SK-N-DZ (cell line): Measurements from ENCODE around the gene DCLRE1A.
A peak's percentile ranks its signal among the peaks of the same experiment; 100 is the strongest.
"Not testable (repeated sequence)": the region's sequence is repeated elsewhere in the genome, so short reads cannot be mapped to it uniquely, and the experiment has no call there.

ENCODE experiments used
- DNase-seq: peaks from one replicate; pipeline ENCODE4 v3.0.0-alpha.2; 2015; ENCODE audit warnings: low spot score

Gene DCLRE1A

GRCh38 chr10:113858541-113858940 lies 4.7 kb upstream of the DCLRE1A start:
- no peak for DNase-seq

GRCh38 chr10:113857210-113857609 lies 3.3 kb upstream of the DCLRE1A start:
- DNase-seq: no peak

GRCh38 chr10:113856563-113856962 lies 2.7 kb upstream of the DCLRE1A start:
- DNase-seq: no peak

GRCh38 chr10:113854761-113855588 lies 1.1 kb upstream of the DCLRE1A start:
- DNase-seq: peak; percentile 62

GRCh38 chr10:113853578-113854012 lies 287 bp downstream of the DCLRE1A start:
- no peak for DNase-seq

- DNase-seq: no peak
Observed at GRCh38 chr10:113849946-113850345, 3.9 kb downstream of the DCLRE1A start.

- DNase-seq: no peak
Observed at GRCh38 chr10:113849140-113849803, 4.6 kb downstream of the DCLRE1A start.

GRCh38 chr10:113846036-113846435 lies 7.8 kb downstream of the DCLRE1A start:
- no peak for DNase-seq

GRCh38 chr10:113843972-113844485 lies 9.9 kb downstream of the DCLRE1A start:
- DNase-seq: no peak

- DNase-seq: no peak
Observed at GRCh38 chr10:113842171-113842570, 11.7 kb downstream of the DCLRE1A start.

GRCh38 chr10:113828567-113828966 lies 25.3 kb downstream of the DCLRE1A start:
- DNase-seq: not testable (repeated sequence)

GRCh38 chr10:113825791-113826190 lies 28.1 kb downstream of the DCLRE1A start:
- no peak for DNase-seq

- DNase-seq: no peak
Observed at GRCh38 chr10:113823389-113823788, 30.5 kb downstream of the DCLRE1A start.

GRCh38 chr10:113822174-113822573 lies 31.7 kb downstream of the DCLRE1A start:
- no peak for DNase-seq

GRCh38 chr10:113821306-113821705 lies 32.6 kb downstream of the DCLRE1A start:
- DNase-seq: not testable (repeated sequence)

- peak; percentile 55 for DNase-seq
Observed at GRCh38 chr10:113820507-113820906, 33.4 kb downstream of the DCLRE1A start.

- DNase-seq: peak; percentile 8
Observed at GRCh38 chr10:113819989-113820388, 33.9 kb downstream of the DCLRE1A start.

- DNase-seq: not testable (repeated sequence)
Observed at GRCh38 chr10:113814700-113815099, 39.2 kb downstream of the DCLRE1A start.

GRCh38 chr10:113808168-113808567 lies 45.7 kb downstream of the DCLRE1A start:
- DNase-seq: no peak

GRCh38 chr10:113806503-113806902 lies 47.4 kb downstream of the DCLRE1A start:
- no peak for DNase-seq

- DNase-seq: no peak
Observed at GRCh38 chr10:113802997-113803396, 50.9 kb downstream of the DCLRE1A start.

- DNase-seq: no peak
Observed at GRCh38 chr10:113801569-113801968, 52.3 kb downstream of the DCLRE1A start.

- no peak for DNase-seq
Observed at GRCh38 chr10:113791691-113792090, 62.2 kb downstream of the DCLRE1A start.
